ENCODE data around the gene AMPD2.
"Not testable (repeated sequence)": the region's sequence is repeated elsewhere in the genome, so short reads cannot be mapped to it uniquely, and the experiment has no call there.

The AMPD2 gene

GRCh38 chr1:109653306-109653705 lies 33.7 kb downstream of the AMPD2 start:
- DNase-seq, result no peak

- DNase-seq, result no peak
These were observed 34.9 kb downstream of the AMPD2 start for GRCh38 chr1:109654519-109654918.

- DNase-seq, result peak; percentile 39
These were observed 36.2 kb downstream of the AMPD2 start, which contains the start of gene GSTM4 for GRCh38 chr1:109655615-109656519. Gene GSTM4, plus strand, starts transcription at chr1:109656099. Its CDS starts 291 bp downstream, at chr1:109656390.

- DNase-seq, result no peak
These were observed 37.8 kb downstream of the AMPD2 start for GRCh38 chr1:109657395-109657794.

GRCh38 chr1:109657970-109658369 lies 38.3 kb downstream of the AMPD2 start:
- no peak for DNase-seq

GRCh38 chr1:109658533-109659042 lies 39.0 kb downstream of the AMPD2 start:
- no peak for DNase-seq

- no peak for DNase-seq
These were observed 39.5 kb downstream of the AMPD2 start for GRCh38 chr1:109659145-109659544.

GRCh38 chr1:109659997-109660690 lies 40.5 kb downstream of the AMPD2 start:
- DNase-seq, result no peak

GRCh38 chr1:109660691-109661026 lies 41.0 kb downstream of the AMPD2 start:
- not testable (repeated sequence) for DNase-seq

GRCh38 chr1:109661391-109661790 lies 41.8 kb downstream of the AMPD2 start:
- DNase-seq, result no peak

- DNase-seq, result no peak
These were observed 45.0 kb downstream of the AMPD2 start for GRCh38 chr1:109664671-109665070.

GRCh38 chr1:109667452-109668122 lies 48.0 kb downstream of the AMPD2 start, which contains the start of gene GSTM2:
Gene GSTM2, plus strand, starts transcription at chr1:109668057. Its CDS starts 59 bp downstream, at chr1:109668116.
- peak; percentile 27 for DNase-seq

GRCh38 chr1:109668123-109668775 lies 48.6 kb downstream of the AMPD2 start:
- no peak for DNase-seq

GRCh38 chr1:109669246-109669948 lies 49.8 kb downstream of the AMPD2 start:
- no peak for DNase-seq

GRCh38 chr1:109669949-109670302 lies 50.3 kb downstream of the AMPD2 start:
- DNase-seq, result not testable (repeated sequence)

- DNase-seq, result no peak
These were observed 51.4 kb downstream of the AMPD2 start for GRCh38 chr1:109671067-109671466.

- DNase-seq, result not testable (repeated sequence)
These were observed 54.2 kb downstream of the AMPD2 start for GRCh38 chr1:109673861-109674260.

- not testable (repeated sequence) for DNase-seq
These were observed 57.2 kb downstream of the AMPD2 start for GRCh38 chr1:109676683-109677381.

GRCh38 chr1:109677459-109677858 lies 57.8 kb downstream of the AMPD2 start:
- no peak for DNase-seq

- not testable (repeated sequence) for DNase-seq
These were observed 59.0 kb downstream of the AMPD2 start for GRCh38 chr1:109678637-109679036.

All from activated gamma-delta T cell (primary cell).